Epithelial cell of esophagus (primary cell): ENCODE results near the gene PREP.
A peak's percentile ranks its signal among the peaks of the same experiment; 100 is the strongest.

Experiments used
- DNase-seq: peaks from one replicate; pipeline ENCODE4 v3.0.0; 2010; ENCODE audit warnings: low read depth
- H3K4me3 ChIP-seq: 2 replicates; pipeline ENCODE4 v1.5.1; 2011; ENCODE audit warnings: mild to moderate bottlenecking, low read length, control low read depth
- TF ChIP-seq, protein P1 (sequence below): IDR thresholded peaks from 2 replicates; pipeline ENCODE4 v1.5.1; 2011; ENCODE audit warnings: low read depth, mild to moderate bottlenecking, low read length, control low read depth, inconsistent platforms; ENCODE audit not compliant: insufficient read depth; ENCODE audit errors: missing control alignments

The PREP gene

DNA sequence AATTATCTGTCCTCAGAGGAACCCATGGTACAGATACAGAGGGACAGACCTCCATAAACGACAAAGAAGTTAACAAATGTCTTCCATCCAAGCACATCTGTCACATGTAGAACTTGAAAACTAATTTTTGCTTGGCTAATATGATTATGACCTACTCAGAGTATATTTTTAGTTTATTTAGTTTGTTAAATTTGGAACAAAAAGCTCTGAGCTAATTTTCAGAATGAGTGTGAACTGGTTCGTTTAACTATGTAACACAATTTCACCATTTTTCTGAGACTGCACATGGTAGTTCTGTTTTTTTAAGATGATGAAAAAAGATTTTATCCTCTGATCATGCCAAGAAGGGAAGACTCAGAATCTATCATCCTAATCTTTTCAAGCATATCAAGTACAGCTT, 34.4 kb upstream of the PREP start:
- H3K4me3 ChIP-seq: no peak overlapping the region
- DNase-seq: no peak
- TF ChIP-seq, protein P1, sequence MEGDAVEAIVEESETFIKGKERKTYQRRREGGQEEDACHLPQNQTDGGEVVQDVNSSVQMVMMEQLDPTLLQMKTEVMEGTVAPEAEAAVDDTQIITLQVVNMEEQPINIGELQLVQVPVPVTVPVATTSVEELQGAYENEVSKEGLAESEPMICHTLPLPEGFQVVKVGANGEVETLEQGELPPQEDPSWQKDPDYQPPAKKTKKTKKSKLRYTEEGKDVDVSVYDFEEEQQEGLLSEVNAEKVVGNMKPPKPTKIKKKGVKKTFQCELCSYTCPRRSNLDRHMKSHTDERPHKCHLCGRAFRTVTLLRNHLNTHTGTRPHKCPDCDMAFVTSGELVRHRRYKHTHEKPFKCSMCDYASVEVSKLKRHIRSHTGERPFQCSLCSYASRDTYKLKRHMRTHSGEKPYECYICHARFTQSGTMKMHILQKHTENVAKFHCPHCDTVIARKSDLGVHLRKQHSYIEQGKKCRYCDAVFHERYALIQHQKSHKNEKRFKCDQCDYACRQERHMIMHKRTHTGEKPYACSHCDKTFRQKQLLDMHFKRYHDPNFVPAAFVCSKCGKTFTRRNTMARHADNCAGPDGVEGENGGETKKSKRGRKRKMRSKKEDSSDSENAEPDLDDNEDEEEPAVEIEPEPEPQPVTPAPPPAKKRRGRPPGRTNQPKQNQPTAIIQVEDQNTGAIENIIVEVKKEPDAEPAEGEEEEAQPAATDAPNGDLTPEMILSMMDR: no peak

DNA sequence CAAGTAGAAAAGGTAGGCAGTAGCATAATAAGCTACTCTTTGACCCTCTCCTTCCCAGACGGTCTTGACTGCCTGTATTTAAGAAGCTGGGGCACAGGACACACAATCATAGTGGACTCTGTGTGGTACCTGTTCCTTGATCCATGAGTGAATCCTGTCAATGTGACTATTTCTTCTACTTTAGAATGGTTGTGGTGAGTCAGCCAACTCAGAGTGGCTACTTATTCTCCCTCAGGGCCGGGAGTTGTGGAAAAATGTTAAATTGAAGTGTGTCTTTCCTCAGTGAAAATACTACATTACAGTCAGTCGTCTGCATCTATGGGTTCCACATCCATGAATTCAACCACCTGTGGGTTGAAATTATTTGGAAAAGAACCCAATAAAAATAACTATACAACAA, 30.8 kb upstream of the PREP start:
- TF ChIP-seq, protein P1: no peak
- H3K4me3 ChIP-seq: no peak overlapping the region
- DNase-seq: peak; percentile 30

DNA sequence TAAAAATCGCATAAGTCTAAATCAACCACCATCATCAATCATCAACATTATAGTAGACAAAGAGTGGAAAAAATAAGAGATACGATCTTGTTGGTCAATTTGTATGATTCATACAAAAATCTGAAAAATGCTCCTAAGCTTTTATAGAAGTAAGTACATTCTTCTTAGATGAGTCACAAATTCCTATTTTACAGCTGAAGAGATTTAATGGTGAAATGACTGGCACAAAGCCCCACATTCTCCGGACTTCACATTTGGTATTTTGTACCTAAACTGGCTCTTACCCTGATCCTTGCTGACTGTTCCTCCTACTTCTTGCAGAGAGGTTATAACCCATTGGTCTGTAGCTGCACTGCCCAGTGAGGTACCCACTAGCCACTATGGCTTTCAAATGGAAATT, 29.9 kb upstream of the PREP start:
- DNase-seq: peak; percentile 65
- no peak overlapping the region for H3K4me3 ChIP-seq
- TF ChIP-seq, protein P1: no peak

DNA sequence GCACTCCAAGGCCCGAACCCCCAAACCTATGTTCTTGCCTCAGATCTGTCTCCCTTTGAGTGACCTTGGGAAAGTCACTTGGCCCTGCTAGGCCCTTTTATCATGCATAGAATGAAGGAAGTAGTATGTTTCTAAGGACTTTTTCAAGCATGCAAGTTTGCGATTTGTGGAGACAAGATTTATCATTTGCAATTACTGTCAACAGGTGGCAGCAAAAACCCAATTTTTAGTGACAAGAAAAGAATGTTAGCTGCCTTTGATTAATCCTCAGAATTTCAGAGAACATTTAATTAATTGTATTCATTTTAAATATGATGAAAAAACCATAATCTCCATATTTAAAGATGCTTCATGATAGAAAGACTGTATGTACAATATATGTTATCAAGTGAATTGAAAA, 28.3 kb upstream of the PREP start:
- TF ChIP-seq, protein P1: peak; percentile 57
- peak; percentile 73 for DNase-seq
- H3K4me3 ChIP-seq: no peak overlapping the region

DNA sequence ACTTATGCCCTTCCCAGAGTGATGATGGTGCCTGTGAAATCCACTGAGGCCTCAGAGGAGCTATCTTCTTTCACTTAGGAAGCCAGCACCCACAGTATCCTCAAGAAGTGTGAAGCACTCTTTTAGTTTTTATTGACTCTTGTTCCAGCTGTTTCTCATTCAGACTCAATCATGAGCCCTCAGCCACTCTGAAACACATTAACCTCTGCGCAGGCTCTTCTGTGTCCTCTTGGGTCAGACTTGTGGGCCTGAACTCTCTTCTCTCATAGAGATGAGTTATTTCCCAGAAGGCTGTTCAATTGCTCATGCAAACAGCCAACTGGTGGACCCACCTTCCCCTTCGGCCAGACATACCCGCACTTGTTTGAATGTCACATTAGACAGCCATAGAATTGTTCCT, 27.8 kb upstream of the PREP start:
- H3K4me3 ChIP-seq: no peak overlapping the region
- TF ChIP-seq, protein P1: no peak
- no peak for DNase-seq

DNA sequence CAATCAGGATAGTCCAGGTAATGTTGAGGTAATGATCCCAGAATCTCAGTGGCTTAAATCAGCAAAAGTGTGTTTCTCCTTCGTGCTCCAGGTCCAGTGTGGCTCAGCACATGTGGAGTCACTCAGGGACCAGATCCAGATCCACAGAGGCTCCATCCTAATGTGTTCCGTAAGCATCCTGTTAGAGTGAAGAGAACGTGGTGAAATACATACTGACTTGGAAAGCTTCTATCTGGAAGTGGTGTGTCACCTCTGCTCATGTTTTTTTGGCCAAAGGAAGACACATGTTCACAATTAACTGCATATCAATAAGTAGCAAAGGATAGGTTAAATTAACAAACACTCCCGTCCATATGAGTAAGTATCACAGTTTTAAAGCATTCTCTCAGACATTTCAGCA, 26.8 kb upstream of the PREP start:
- DNase-seq: no peak
- H3K4me3 ChIP-seq: no peak overlapping the region
- TF ChIP-seq, protein P1: no peak

DNA sequence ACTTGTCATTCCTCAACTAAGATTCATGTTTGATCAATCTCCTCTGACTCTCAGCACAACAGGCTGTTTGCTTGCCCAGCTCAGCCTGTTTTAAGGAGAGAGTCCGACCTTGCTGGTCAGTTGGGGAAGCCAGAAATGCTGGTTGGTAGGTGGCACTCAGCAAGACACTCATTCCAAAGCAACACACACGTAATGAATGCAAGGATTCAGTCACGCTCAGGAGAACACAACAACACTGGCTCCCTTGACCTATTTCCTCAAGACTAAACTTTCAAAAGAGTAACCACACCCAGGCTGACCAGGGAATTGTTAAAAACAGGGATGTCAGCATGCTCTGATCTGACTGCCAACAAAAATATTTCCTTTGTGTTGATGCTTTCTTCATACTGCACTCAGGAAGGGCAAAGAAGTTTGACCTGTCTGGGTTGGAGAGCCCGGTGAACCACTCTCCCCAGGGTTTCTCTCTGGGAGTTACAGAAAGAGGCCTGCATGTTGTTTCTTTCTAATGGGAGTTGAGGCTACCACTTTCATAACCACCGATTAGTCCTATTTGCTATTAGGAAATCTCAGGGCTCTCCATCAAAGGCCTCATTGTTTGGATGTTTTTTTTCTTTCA, 25.6 kb upstream of the PREP start:
- TF ChIP-seq, protein P1: no peak
- DNase-seq: peak; percentile 68

More for the DNA sequence above, 25.6 kb upstream of the PREP start:
- H3K4me3 ChIP-seq: no peak overlapping the region
